Amniotic stem cell (primary cell): Measurements from ENCODE around the gene PROC.
"Not testable (repeated sequence)": the region's sequence is repeated elsewhere in the genome, so short reads cannot be mapped to it uniquely, and the experiment has no call there.

Source experiments
- DNase-seq: peaks from one replicate; lab custom pipeline; 2025; lab: John Stamatoyannopoulos, UW

The PROC gene

DNA sequence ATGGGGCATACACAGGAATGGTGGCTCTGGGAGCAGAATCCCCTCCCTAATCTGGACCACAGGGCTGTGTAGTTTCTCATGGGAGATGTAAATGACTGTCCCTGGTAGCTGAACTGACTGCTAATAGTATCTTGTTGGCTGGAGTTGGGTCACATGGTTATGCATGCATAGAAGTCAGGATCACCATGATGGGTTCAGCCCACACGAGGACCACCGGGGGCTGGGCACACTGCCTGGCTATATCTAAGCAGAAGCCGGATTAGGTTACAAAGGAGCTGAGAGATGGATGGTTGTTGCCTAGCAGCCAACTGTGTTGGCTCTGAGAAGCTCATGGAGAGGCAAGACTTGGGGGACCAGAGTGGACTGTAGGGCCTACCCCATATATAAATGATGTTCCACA, 23.7 kb upstream of the PROC start:
- no peak for DNase-seq

- no peak for DNase-seq
Measured at GRCh38 chr2:127397568-127398238, 20.5 kb upstream of the PROC start.

- peak; percentile 87 for DNase-seq
Measured at GRCh38 chr2:127398239-127398590, 20.0 kb upstream of the PROC start.

DNA sequence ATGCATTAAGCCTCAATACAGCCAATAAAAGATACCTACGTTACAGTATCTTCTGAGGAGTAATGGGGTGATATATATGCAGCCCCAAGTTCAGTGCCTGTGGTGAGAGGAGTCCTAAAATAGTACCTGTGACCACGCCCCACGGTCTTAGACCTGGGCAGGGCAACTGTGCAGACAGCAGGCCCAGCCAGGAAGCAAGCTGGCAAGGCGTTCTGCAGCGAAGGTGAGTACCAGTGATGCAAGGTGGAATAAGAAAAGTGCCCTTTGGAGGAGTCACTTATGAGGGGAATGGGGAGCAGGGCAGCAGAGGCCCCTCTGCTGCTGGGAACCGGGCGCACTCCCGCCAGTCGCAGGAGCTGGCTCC, 17.7 kb upstream of the PROC start:
- no peak for DNase-seq

DNA sequence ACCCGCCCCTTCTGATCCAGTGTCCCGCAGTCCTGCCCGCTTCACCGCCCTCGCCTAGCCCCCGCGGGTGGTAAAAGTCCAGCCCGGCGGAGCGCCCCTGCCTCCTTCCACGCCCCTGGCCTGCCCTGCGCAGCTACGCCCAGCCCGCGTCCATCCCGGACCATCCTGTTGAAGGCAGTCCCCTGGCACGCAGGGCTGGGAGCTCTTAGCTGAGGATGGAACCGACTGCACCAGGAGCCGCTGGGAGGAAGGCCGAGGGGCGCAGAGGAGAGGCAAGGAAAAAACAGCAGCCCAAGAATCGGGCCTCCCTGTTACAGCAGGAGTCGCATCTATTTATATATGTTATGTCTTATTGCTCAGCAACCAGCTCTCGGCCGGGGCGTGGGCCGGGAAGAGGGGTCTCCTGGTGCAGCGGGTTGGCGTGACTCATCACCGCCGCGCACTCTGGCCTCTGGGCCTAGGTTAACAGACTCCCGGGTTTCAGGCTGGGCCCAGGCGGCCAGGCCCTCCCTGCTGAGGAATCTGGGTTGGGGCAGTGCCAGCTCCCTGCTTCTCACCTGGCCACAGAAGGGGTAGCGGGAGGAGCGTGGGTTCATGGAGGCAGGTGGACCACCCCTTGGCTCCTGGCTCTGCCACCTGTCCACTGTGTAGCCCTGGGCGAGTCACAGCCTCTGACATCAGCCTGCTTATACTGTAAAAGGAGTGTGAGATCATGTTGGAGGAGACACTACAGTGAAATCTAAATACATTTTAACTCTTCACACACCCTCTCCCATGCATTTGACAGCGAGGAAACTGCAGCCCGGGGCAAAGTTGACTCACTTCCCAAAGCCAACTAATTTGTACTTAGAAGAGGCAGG, 17.1 kb upstream of the PROC start:
- DNase-seq: no peak

GRCh38 chr2:127401757-127402695, 16.2 kb upstream of the PROC start:
- no peak for DNase-seq

DNA sequence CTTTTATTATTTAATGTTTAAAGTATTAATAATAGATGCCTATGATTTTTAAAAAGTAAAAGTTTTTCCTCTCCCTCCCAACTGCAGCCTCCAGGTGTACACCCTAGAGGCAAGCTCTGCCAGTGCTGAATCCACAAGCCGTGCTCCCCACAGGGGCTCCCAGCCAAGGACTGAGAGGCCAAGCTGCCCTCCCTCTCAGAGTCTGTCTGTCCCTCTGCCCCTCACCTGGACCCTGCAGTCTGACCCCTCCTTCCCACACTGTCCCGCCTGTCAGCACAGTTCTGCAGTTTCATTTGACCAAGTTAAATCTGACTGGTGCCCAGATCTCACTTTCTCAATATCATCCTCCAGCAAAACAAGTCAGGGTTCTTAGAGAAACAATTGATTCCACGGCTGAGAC, 14.8 kb upstream of the PROC start:
- no peak for DNase-seq

- no peak for DNase-seq
Measured at GRCh38 chr2:127404466-127405254, 13.6 kb upstream of the PROC start.

GRCh38 chr2:127405255-127405610, 13.0 kb upstream of the PROC start:
- no peak for DNase-seq

DNA sequence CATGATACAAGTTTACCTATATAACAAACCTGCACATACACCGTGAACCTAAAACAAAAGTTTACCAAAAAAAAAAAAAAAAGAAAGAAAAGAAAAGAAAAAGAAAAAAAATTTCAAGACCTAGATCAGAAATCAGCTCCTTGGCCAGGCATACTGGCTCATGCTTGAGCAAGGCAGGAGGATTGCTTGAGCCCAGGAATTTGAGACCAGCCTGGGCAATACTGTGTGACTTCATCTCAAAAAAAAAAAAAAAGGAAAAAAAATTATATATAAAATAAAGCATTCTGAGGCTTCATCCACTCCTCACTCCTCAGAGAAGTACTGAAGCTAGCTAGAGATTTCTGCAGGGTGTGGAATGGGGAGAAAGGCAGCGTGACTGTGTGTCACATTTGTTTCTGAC, 11.8 kb upstream of the PROC start:
- DNase-seq: peak; percentile 14

DNA sequence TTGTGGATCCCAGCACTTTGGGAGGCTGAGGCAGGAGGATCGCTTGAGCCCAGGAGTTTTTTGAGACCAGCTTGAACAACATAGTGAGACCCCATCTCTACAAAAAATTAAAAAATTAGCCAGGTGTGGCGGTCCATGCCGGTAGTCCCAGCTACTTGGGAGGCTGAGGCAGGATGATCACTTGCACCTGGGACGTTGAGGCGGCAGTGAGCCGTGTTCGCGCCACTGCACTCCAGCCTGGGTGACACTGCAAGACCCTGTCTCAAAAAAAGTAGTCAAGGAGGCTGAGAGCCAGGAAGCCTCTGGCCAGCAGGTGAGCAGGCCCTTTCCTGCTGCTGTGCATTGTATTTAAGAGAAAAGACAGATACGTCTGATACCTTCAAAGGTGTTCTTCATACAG, 11.1 kb upstream of the PROC start:
- DNase-seq: no peak

DNA sequence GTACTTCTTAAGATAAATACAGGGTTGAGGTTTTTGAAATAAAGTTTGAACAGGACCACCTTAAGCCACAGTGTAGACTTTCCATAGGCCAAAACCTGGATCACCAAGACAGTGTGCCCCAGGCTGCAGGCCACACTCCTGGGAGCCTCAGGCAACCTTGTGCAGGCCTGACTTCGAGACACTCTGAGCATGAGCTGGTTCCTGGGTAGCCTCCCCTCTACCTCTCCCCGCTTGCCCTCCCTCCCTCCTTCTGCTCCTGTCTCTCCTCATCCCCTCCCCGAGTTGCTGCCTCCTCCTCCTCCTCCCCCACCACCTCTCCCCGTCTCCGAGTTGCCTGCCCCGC, 10.6 kb upstream of the PROC start:
- DNase-seq: no peak

DNA sequence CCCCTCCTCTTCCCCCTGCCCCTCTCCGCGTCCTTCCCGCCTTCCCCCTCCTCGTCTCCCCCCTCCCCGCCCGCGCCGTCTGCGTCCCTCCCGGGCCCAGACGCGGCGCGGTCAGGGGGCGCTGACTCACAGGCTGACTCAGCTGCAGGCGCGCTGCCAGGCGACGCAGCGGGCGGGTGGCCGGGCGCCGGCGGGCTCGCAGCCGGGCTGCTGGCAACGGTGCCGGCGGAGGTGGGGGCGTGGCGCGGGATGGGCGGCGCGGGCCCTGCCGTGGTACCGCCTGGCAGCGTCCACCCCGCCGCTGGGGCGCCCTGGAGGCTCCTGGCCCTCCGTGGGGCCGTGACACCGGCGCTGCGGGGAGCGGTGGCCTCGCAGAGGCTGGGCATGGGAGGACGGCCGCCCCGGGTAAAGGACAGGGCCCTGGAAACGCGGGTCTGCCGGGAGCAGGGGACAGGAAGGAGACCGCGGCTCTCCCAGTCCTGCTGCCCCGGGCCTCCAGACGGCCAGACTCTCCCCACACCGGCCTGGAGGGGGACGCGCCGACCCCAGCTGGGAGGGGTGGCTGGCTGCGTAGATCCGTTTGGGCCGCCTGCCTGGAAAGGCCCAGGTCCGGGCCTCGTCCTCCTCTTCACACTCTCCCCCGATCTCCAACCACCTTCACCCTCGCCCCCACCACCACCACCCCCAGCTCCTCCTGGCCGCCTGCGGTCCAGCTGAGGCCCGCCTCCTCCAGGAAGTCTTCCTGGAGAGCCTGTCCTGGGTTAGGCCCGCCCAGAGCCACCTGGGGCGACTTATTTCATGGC, 10.0 kb upstream of the PROC start:
- DNase-seq: peak; percentile 78

- DNase-seq: no peak
Measured at GRCh38 chr2:127408807-127409099, 9.5 kb upstream of the PROC start.

- DNase-seq: not testable (repeated sequence)
Measured at GRCh38 chr2:127409716-127410115, 8.5 kb upstream of the PROC start.

GRCh38 chr2:127410871-127411652, 7.2 kb upstream of the PROC start:
- DNase-seq: peak; percentile 8

GRCh38 chr2:127411653-127412369, 6.4 kb upstream of the PROC start:
- DNase-seq: no peak

- DNase-seq: no peak
Measured at GRCh38 chr2:127413200-127413599, 5.0 kb upstream of the PROC start.

DNA sequence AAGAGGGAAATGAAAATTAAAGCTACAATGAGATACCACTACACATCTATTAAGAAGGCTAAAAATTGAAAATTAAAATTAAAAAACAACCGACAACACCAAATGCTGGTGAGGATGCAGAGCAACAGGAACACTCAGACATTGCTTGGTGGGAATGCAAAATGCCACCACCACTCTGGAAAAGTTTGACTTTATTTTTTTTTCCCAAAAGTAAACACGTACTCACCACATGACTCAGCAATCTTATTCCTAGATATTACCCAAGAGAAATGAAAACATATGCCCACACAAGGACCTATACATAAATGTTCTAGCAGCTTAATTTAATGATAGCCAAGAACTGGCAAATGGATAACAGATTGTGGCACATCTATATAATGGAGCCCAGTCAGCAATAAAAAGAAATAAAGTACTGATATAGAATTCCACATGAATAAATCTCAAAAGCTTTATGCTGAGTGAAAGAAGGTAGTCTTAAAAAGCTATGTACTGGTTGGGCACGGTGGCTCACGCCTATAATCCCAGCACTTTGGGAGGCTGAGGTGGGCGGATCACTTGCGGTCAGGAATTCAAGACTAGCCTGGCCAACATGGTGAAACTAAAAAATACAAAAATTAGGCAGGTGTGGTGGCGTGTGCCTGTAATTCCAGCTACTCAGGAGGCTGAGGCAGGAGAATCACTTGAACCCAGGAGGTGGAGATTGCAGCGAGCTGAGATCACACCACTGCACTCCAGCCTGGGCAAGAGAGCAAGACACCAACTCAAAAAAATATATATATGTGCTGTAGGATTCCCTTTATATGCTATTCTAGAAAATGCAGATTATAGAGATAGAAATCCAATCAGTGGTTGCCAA, 4.2 kb upstream of the PROC start:
- DNase-seq: peak; percentile 54
